ENCODE measurements around the gene PHF21A.

Gene PHF21A

DNA sequence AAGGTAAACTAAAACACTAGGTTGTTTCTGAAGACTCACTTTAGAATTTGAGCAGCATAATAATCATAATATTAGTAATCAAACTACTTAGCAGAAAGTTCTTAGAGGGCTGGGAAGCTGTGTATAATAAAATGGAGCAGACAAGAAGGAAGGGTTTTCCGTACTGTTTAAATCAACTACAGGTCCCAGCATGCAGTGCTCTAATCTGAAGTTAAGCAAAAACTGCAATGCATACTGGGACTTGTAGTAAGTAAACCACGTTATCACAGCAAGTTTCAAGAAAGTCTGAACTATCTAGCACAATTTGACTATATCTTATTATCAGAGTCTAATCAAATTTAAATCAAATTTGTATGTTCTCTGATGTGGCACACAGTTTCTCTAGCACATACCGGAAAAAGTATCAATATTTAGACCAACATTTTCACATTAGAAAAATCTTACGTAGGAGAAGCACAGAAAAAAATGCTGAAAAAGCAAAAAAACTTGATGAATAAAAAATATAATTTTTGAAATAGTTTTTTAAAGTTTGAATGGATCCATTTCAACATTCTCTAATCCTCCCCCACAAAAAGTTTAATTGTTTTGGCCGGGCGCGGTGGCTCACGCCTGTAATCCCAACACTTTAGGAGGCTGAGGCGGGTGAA lies 8.2 kb downstream of the PHF21A start:
- no peak overlapping the region for H3K4me3 ChIP-seq (ENCODE audit: insufficient read depth, low read depth, low read length)
- H3K9me3 ChIP-seq (ENCODE audit: control insufficient read depth, low read length) = no peaks in the 10 kb centered on the region
- no peaks in the 10 kb centered on the region for H3K4me1 ChIP-seq (ENCODE audit: control insufficient read depth, insufficient read depth, low read length)
- no peak overlapping the region for H3K27ac ChIP-seq (ENCODE audit: insufficient read depth, low read depth, low read length, poor library complexity, severe bottlenecking)
- WGBS, 2 experiments = 82 to 83% methylated on average over 8 to 9 of the region's 9 CpGs
- H3K27me3 ChIP-seq (ENCODE audit: control insufficient read depth, insufficient read depth, low read length, poor library complexity, severe bottlenecking) = no peaks in the 10 kb centered on the region
- no peaks in the 10 kb centered on the region for H3K36me3 ChIP-seq (ENCODE audit: control insufficient read depth, insufficient read depth, low read length)

DNA sequence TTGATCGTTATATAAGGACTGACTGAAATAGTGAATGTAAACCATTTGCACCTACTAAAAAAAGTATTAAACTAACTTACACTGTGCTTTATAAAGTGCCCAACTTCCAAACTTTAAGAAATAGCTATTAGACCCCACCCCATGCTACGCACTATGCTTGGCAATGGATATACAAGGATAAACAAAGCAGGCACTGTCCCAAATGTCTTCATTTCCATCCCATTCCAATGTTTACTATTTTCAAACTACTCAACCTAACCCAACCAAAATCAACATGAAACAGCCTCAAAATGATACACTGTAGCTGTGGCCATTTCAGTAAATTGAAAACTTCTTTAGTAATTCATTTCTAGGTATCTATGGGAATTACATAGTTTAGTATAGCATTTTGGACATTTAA lies 12.5 kb downstream of the PHF21A start:
- H3K27me3 ChIP-seq (ENCODE audit: control insufficient read depth, insufficient read depth, low read length, poor library complexity, severe bottlenecking) = no peaks in the 10 kb centered on the region
- H3K27ac ChIP-seq (ENCODE audit: insufficient read depth, low read depth, low read length, poor library complexity, severe bottlenecking) = no peak overlapping the region
- no peak overlapping the region for H3K4me3 ChIP-seq (ENCODE audit: insufficient read depth, low read depth, low read length)
- H3K4me1 ChIP-seq (ENCODE audit: control insufficient read depth, insufficient read depth, low read length) = peaks cover 9% of the 10 kb centered on the region
- WGBS, 2 experiments = 96 to 100% methylated on average over 2 of the region's 2 CpGs
- H3K36me3 ChIP-seq (ENCODE audit: control insufficient read depth, insufficient read depth, low read length) = no peaks in the 10 kb centered on the region
- H3K9me3 ChIP-seq (ENCODE audit: control insufficient read depth, low read length) = no peaks in the 10 kb centered on the region

- Histone ChIP-seq H3K36me3 (ENCODE audit: control insufficient read depth, insufficient read depth, low read length) (no peaks in the 10 kb centered on the region), H3K9me3 (ENCODE audit: control insufficient read depth, low read length) (no peaks in the 10 kb centered on the region), H3K27me3 (ENCODE audit: control insufficient read depth, insufficient read depth, low read length, poor library complexity, severe bottlenecking) (no peaks in the 10 kb centered on the region), H3K4me3 (ENCODE audit: insufficient read depth, low read depth, low read length) (no peak overlapping the region), H3K4me1 (ENCODE audit: control insufficient read depth, insufficient read depth, low read length) (peaks cover 9% of the 10 kb centered on the region), H3K27ac (ENCODE audit: insufficient read depth, low read depth, low read length, poor library complexity, severe bottlenecking) (no peak overlapping the region)
- 96% methylated on average over 2 of the region's 2 CpGs; no CpG with 5 or more reads in 1 of the 2 experiments for WGBS, 2 experiments
These were observed 13.5 kb downstream of the PHF21A start for GRCh38 chr11:46107780-46108179.

GRCh38 chr11:46107408-46107718 lies 13.9 kb downstream of the PHF21A start:
- Histone ChIP-seq H3K4me1 (ENCODE audit: control insufficient read depth, insufficient read depth, low read length) (peaks cover 9% of the 10 kb centered on the region), H3K4me3 (ENCODE audit: insufficient read depth, low read depth, low read length) (no peak overlapping the region), H3K27me3 (ENCODE audit: control insufficient read depth, insufficient read depth, low read length, poor library complexity, severe bottlenecking) (no peaks in the 10 kb centered on the region), H3K27ac (ENCODE audit: insufficient read depth, low read depth, low read length, poor library complexity, severe bottlenecking) (no peak overlapping the region), H3K36me3 (ENCODE audit: control insufficient read depth, insufficient read depth, low read length) (no peaks in the 10 kb centered on the region), H3K9me3 (ENCODE audit: control insufficient read depth, low read length) (no peaks in the 10 kb centered on the region)
- WGBS, 2 experiments = 81 to 90% methylated on average over 3 of the region's 4 CpGs

DNA sequence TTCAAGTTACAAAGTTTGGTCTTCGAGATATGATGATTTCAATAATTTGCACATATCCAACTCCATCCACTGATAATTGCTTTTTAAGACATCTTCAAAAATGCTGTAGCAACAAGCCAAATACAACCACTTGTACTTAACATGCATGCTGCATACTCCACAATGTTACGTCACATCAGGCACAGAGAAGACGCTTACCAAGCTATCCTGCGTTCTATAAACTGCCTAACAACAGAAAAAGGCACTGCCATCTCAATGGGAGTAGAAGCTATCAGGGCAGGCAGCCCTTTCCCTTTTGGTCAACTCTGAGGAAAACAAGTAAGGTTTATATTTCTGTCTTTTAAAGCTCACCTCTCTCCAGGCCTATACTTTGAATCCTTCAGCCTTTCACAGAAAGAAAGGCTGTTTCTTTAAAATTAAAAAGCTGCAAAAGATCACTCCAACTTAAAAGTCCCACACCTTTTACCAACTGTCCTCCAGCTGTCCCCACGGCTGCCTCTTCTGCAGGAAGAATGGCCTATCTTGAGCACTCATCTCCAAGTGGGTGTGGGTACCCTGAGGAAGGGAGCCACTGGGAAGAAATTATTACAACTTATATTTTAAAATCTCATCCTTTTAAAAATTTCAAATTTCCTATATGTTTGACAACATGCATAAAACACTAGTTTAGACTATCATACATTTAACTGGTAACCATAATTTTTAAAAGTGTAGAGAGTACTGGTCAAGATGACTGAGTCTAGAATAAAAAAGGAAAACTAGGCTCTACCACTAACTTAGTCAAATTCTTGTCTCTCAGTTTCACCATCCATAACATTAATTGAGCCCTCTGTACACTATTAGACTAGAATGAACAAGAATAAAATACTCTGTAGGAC lies 14.5 kb downstream of the PHF21A start:
- H3K9me3 ChIP-seq (ENCODE audit: control insufficient read depth, low read length) = no peaks in the 10 kb centered on the region
- H3K4me3 ChIP-seq (ENCODE audit: insufficient read depth, low read depth, low read length) = no peak overlapping the region
- 53 to 68% methylated on average over 4 to 5 of the region's 5 CpGs for WGBS, 2 experiments
- H3K27me3 ChIP-seq (ENCODE audit: control insufficient read depth, insufficient read depth, low read length, poor library complexity, severe bottlenecking) = no peaks in the 10 kb centered on the region
- H3K27ac ChIP-seq (ENCODE audit: insufficient read depth, low read depth, low read length, poor library complexity, severe bottlenecking) = peak overlapping the region; percentile 57
- no peaks in the 10 kb centered on the region for H3K36me3 ChIP-seq (ENCODE audit: control insufficient read depth, insufficient read depth, low read length)
- peaks cover 9% of the 10 kb centered on the region for H3K4me1 ChIP-seq (ENCODE audit: control insufficient read depth, insufficient read depth, low read length)

GRCh38 chr11:46105926-46106325 lies 15.3 kb downstream of the PHF21A start:
- WGBS, 2 experiments = 86 to 89% methylated on average over 1 of the region's 2 CpGs
- Histone ChIP-seq H3K4me1 (ENCODE audit: control insufficient read depth, insufficient read depth, low read length) (peaks cover 11% of the 10 kb centered on the region), H3K4me3 (ENCODE audit: insufficient read depth, low read depth, low read length) (no peak overlapping the region), H3K36me3 (ENCODE audit: control insufficient read depth, insufficient read depth, low read length) (no peaks in the 10 kb centered on the region), H3K27ac (ENCODE audit: insufficient read depth, low read depth, low read length, poor library complexity, severe bottlenecking) (no peak overlapping the region), H3K27me3 (ENCODE audit: control insufficient read depth, insufficient read depth, low read length, poor library complexity, severe bottlenecking) (no peaks in the 10 kb centered on the region), H3K9me3 (ENCODE audit: control insufficient read depth, low read length) (no peaks in the 10 kb centered on the region)

DNA sequence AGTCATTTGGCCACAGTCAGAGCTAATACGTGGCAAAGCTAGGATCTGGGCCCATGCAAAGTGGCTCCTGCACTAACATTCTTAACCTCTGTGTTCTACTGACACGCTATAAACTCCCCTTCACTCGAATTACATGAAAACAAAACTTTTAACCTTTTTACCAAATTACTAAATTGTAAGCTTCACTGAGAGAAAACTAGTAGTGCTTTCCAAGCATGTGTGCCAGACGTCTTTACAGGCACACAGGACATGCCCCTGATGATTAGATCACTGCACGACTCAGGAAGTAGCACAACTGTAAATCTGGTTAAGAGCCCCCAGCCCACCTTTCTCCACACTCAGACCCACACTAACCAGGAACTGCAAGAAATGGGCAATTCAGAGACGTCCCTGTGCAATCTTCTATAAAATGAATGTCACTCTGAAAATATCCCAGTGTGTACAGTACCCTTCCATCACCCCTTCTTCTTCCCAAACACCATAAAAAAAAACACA lies 16.1 kb downstream of the PHF21A start:
- Histone ChIP-seq H3K4me1 (ENCODE audit: control insufficient read depth, insufficient read depth, low read length) (peaks cover 18% of the 10 kb centered on the region), H3K4me3 (ENCODE audit: insufficient read depth, low read depth, low read length) (no peak overlapping the region), H3K36me3 (ENCODE audit: control insufficient read depth, insufficient read depth, low read length) (no peaks in the 10 kb centered on the region), H3K27me3 (ENCODE audit: control insufficient read depth, insufficient read depth, low read length, poor library complexity, severe bottlenecking) (no peaks in the 10 kb centered on the region), H3K9me3 (ENCODE audit: control insufficient read depth, low read length) (no peaks in the 10 kb centered on the region), H3K27ac (ENCODE audit: insufficient read depth, low read depth, low read length, poor library complexity, severe bottlenecking) (no peak overlapping the region)
- 73 to 75% methylated on average over 6 of the region's 6 CpGs for WGBS, 2 experiments

- no peaks in the 10 kb centered on the region for H3K27me3 ChIP-seq (ENCODE audit: control insufficient read depth, insufficient read depth, low read length, poor library complexity, severe bottlenecking)
- H3K36me3 ChIP-seq (ENCODE audit: control insufficient read depth, insufficient read depth, low read length) = no peaks in the 10 kb centered on the region
- no peak overlapping the region for H3K4me3 ChIP-seq (ENCODE audit: insufficient read depth, low read depth, low read length)
- no peaks in the 10 kb centered on the region for H3K9me3 ChIP-seq (ENCODE audit: control insufficient read depth, low read length)
- peaks cover 26% of the 10 kb centered on the region for H3K4me1 ChIP-seq (ENCODE audit: control insufficient read depth, insufficient read depth, low read length)
- H3K27ac ChIP-seq (ENCODE audit: insufficient read depth, low read depth, low read length, poor library complexity, severe bottlenecking) = no peak overlapping the region
- 65% methylated on average over 6 of the region's 6 CpGs for WGBS, 2 experiments
These were observed 18.4 kb downstream of the PHF21A start for GRCh38 chr11:46102843-46103242.

- WGBS, 2 experiments = 92 to 94% methylated on average over 2 to 3 of the region's 3 CpGs
- no peaks in the 10 kb centered on the region for H3K36me3 ChIP-seq (ENCODE audit: control insufficient read depth, insufficient read depth, low read length)
- no peak overlapping the region for H3K27ac ChIP-seq (ENCODE audit: insufficient read depth, low read depth, low read length, poor library complexity, severe bottlenecking)
- H3K27me3 ChIP-seq (ENCODE audit: control insufficient read depth, insufficient read depth, low read length, poor library complexity, severe bottlenecking) = no peaks in the 10 kb centered on the region
- H3K4me1 ChIP-seq (ENCODE audit: control insufficient read depth, insufficient read depth, low read length) = peaks cover 17% of the 10 kb centered on the region
- no peaks in the 10 kb centered on the region for H3K9me3 ChIP-seq (ENCODE audit: control insufficient read depth, low read length)
- H3K4me3 ChIP-seq (ENCODE audit: insufficient read depth, low read depth, low read length) = no peak overlapping the region
These were observed 20.6 kb downstream of the PHF21A start for GRCh38 chr11:46100670-46101069.

- H3K4me1 ChIP-seq (ENCODE audit: control insufficient read depth, insufficient read depth, low read length) = peaks cover 17% of the 10 kb centered on the region
- H3K27me3 ChIP-seq (ENCODE audit: control insufficient read depth, insufficient read depth, low read length, poor library complexity, severe bottlenecking) = no peaks in the 10 kb centered on the region
- 75 to 89% methylated on average over 1 of the region's 1 CpG for WGBS, 2 experiments
- no peaks in the 10 kb centered on the region for H3K36me3 ChIP-seq (ENCODE audit: control insufficient read depth, insufficient read depth, low read length)
- no peak overlapping the region for H3K27ac ChIP-seq (ENCODE audit: insufficient read depth, low read depth, low read length, poor library complexity, severe bottlenecking)
- H3K9me3 ChIP-seq (ENCODE audit: control insufficient read depth, low read length) = no peaks in the 10 kb centered on the region
- no peak overlapping the region for H3K4me3 ChIP-seq (ENCODE audit: insufficient read depth, low read depth, low read length)
These were observed 21.3 kb downstream of the PHF21A start for GRCh38 chr11:46099963-46100316.
